ENCODE results near the gene FUCA1.
"Not testable (repeated sequence)": the region's sequence is repeated elsewhere in the genome, so short reads cannot be mapped to it uniquely, and the experiment has no call there.

FUCA1 gene

GRCh38 chr1:23834156-23834555 is 33.9 kb downstream of the FUCA1 start:
- DNase-seq, result not testable (repeated sequence)

DNA sequence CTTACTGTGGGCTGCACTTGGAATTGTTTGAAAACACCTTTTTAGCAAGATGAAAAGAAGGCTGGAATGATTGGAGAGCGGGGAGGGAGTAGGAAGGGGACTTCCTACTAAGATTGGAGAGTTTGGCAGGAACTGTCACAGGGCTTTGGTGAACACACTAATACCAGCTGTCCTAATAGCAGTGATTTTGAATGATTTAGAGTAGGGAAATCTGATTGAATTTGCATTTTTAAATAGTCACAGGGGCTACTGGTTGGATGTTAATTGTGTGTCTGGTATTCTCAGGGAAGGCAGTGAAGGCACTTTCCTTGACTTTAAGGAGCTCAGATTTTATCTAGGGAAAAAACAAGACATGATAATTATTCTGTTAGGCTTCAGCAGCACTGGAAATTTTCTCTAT is 40.4 kb downstream of the FUCA1 start:
- no peak for DNase-seq

- not testable (repeated sequence) for DNase-seq
These were observed 41.5 kb downstream of the FUCA1 start for GRCh38 chr1:23826590-23826989.

GRCh38 chr1:23825762-23826522 is 42.1 kb downstream of the FUCA1 start:
- no peak for DNase-seq

GRCh38 chr1:23825076-23825761 is 42.9 kb downstream of the FUCA1 start, which contains the start of gene HMGCL:
Gene HMGCL (minus strand): TSS chr1:23825429. CDS start chr1:23825415, 14 bp downstream.
- DNase-seq, result peak; percentile 90

DNA sequence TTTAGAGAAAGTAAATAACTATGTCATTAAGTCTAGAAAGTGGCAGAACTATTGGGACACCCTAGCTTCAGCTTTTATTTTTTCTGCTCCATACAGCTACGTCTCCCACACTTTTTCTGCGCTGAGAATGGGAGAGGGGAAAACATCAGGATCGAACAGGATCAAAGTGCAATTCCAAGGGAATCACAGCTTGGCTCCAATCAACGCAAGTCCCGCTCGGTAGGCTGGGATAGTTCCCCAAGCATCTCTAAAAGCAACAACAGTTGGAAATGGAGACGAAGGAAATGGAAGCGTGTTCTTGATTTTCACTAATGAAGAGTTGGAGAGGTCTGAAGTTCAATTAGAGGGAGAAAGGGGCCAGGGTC is 43.4 kb downstream of the FUCA1 start:
- no peak for DNase-seq

DNA sequence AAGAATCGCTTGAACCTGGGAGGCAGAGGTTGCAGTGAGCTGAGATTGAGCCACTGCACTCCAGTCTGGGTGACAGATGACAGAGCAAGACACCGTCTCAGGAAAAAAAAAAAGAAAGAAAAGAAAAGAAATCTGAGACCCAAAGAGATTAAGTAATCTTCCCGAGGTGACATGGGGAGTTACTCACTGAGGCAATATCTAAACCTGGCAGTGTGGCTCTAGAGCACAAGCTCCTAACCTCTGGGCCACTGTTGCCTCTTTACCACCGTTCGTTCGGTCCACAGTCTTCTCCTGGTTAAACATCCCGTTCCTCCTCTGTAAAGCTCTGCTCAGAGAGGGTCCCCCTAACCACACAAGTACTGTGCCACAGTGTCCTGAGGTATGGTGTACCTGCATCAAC is 44.3 kb downstream of the FUCA1 start:
- DNase-seq, result no peak

DNA sequence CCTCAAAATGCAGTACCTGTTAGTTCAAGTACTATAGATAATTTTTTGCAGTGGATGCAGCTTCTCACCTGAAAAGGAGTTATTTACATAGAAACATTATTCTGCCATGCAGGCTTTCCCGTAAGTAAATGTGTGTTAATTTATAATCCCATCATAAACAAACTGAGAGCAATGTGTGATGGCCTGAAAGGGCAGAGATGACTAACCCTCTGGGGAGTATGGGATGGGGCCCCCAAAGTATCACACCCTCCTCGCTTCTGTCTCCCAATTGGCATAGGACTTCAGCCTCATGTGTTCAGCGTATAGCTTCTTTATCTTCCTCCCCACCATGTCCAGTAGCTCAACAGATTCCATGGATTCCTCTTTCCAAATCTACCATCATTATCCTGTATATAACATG is 50.5 kb downstream of the FUCA1 start:
- DNase-seq, result no peak

GRCh38 chr1:23816906-23817305 is 51.2 kb downstream of the FUCA1 start:
- DNase-seq, result no peak

GRCh38 chr1:23816361-23816760 is 51.7 kb downstream of the FUCA1 start:
- DNase-seq, result no peak

DNA sequence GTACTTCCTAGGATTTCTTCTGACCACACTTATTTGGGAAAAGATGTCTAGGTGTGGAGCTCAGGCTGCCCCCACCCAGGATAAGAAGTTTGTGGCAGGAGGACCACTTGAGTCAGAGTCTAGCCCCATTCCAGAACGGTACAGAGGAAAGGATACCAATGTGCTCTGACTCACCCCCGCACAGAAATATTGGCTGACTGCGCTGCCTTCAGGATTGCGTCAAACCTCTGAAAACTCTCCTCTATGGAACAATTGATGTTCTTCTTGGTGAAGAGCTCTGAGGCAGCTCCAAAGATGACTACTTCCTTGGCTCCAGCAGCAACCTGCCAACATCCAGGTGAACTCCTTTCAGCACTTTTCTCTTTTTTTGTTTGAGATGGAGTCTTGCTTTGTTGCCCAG is 54.1 kb downstream of the FUCA1 start:
- no peak for DNase-seq

DNA sequence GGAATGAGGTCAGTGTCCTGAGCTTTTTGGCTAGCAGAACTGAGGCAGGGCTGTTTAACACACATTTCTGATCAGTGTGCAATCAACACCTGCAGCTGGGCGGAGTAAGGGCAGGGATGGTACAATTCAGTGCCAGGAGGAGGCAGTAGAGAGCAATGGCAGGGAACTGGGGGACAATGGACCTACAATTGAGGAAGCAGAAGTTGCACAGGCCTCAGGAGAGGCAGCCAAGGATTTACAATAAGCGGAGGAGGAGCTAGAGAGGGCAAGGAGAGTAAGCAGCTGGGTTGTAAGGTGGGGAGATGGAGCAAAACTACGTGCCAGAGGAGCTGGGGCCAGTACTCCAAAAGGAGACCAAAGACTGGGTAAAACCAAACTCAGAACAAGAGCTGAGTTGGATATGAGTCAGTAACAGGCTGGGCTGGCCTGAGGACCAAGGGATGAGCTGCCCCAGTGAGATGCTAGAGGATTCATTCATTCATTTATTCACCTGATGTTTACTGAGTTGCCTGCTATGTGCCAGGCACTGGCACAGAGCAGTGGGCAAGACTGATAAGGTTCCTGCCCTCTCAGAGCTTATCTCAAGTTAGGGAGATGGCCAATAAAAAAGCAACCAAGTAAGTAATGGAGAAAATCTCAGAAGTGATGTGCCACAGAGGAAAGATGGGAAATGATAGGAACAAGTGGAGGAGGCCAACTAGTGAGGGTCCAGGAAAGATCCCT is 57.1 kb downstream of the FUCA1 start:
- DNase-seq, result no peak

DNA sequence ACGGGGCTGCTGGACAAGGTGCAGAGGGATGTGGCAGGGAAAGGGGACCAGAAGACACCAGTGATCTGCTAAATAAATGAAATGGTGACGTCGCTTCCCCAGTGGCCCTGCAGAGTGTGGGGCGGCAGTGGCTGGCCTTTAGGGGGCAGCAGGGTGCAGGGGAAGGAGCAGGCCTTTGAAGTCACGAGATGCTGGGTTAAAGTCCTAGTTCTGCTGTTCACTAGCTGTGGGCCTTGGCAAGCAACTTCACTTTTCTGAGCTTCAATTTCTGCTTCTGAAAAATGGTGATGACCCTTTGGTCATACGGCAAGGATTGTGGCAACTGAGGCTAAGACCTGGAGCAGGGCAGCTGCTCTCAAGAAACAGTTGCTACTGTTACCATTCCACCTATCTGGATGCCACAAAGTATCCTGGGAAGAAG is 58.3 kb downstream of the FUCA1 start:
- peak; percentile 56 for DNase-seq

DNA sequence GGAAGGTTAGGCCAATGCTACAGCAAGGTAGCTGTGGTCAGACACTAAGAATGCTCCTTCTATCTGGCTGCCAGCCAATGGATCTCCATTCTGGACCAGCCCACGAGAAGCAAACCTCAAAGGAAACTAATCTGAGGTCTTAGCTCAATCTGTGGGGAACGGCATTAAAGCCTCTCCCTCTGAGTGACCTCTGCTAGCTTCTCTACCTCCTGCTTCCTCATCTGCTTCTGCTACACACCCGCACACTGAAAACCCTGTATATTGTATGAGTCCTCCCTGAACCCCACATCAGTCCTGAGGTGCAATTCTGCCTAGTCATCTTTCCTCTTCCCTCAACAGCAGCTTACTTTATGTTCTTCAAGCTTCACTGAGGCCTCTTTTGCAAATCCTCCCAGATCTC is 60.6 kb downstream of the FUCA1 start:
- DNase-seq, result no peak

DNA sequence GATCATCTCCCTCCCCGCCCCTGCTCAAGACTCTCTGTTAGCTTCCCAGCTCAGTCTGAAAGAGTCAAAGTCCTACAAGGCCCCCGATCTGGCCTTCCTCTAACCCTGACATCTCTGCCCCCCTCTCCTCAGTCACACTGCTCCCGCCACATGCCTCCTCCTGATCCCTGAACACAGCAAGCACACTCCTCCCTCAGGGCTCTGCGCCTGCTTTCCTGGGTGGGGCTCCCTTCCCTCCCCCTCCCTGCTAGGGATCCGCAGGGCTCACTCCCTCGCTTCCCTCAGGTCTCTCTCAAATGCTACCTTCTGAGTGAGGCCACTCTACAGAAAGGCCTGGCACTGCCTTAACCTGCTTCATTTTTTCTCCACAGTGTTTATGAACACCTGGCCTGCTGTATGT is 61.8 kb downstream of the FUCA1 start:
- DNase-seq, result no peak

- no peak for DNase-seq
These were observed 63.1 kb downstream of the FUCA1 start for GRCh38 chr1:23805025-23805424.

- no peak for DNase-seq
These were observed 63.8 kb downstream of the FUCA1 start for GRCh38 chr1:23804183-23804835.

DNA sequence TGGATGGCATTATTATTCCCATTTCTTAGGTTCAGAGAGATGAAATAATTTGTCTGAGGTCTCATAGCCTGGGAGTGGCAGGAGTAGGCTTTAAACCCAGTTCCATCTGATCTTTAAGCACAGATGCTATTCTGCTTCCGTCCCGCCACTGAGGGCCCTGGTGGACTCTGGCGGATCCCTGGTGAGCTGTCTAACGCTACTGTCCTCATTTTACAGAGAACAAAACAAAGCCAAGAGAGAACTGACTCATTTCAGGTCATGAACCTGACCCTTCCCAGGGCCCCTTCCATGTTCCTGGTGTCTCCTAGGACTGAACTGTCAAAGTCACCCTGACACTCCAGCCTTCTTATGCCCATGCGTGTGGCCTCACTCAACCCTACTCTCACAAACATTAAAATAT is 64.4 kb downstream of the FUCA1 start:
- DNase-seq, result no peak

DNA sequence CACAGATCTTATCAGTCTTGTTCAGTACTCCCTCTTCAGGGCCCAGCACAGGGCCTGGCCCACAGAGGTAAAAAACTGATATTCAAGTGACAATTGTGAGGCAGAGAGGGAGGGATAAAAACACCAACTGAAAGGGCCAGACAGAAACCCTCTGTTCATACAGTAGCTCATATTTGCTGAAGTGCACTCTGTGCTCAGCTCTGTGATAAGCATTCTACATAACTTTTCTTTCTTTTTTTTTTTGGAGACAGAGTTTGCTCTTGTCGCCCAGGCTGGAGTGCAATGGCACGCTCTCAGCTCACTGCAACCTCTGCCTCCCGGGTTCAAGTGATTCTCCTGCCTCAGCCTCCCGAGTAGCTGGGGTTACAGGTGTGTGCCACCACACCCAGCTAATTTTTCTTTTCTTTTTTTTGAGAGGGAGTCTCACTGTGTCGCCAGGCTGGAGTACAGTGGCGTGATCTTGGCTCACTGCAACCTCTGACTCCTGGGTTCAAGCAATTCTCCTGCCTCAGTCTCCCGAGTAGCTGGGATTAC is 65.2 kb downstream of the FUCA1 start:
- not testable (repeated sequence) for DNase-seq

- DNase-seq, result no peak
These were observed 66.2 kb downstream of the FUCA1 start for GRCh38 chr1:23801876-23802275.

DNA sequence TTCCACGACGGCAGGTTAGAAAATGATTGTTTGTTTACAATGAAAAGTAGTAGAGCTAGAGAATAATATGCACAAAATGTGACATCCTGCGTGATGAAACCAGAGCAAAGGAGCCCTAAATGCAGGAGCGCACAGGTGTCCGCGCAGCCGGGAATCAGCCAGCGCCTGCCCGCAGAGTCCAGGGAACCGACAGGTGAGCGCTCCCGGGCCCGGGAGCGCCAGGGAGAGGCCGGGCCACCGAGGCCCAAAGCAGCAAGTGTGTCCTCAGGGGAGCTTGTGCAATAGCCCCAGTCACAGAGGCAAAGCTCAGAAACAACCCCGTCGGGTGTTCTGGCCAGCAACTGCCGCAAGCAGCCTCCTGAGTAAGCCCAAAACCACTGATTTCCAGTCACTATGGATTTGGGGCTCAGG is 66.7 kb downstream of the FUCA1 start:
- no peak for DNase-seq

DNA sequence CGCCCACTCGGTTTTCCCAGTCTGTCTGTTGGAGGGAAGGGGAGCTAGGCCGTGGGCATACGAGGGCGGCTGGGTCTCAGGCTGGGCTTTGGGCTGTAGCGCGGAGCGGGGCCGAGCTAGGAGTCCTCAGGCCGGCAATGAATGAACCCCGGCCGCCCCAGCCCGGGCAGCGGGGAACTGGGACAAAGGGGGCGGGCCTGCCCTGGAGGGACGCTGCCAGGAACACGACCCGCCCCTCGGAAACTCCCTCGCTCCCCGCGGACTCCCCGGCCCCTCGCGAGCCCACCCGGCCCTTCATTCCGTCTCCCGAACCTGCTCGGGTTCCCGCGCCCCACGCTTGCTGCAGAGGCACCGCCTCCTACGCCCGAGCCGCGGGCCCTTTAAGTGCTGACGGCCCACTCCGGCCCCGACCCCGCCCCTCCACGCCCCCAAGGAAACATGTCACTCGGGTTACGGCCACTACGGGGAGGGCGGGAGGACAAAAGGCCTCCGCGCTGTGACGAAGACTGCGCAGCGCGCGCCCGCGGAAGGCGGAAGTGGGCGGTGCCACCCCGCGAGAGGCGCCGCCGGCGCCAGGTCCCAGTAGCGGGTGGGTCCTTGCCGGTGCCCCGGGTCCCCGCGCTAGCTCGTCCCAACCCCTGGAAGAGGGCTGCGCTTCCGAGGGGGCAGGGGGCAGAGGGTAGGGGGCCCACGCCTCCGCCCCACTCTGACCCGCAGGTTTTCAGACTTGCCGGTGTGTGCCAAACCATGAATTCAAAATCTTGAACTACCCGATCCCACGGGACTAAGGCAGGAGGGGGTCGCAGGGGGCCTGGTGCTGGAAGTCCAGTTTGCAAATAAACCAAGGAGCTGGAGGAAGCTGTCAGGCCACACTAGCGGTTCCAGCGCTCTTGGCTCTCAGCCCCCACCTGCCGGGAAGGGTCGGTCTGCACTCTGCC is 67.4 kb downstream of the FUCA1 start, which contains the start of gene GALE:
TSS of gene GALE (minus strand) at position 355 of the 938 bp plus-strand sequence. CDS start 1,747 bp downstream, outside the sequence.
- peak; percentile 96 for DNase-seq

Measured in NCI-H2107 (cell line).